Smooth muscle cell (in vitro differentiated cells): ENCODE results near the gene KRT79. TPM values are rescaled to one million over a fixed set of nuclear protein-coding genes. Genes with fewer than 3 reads are reported as not detected.

Experiments used
- DNase-seq: peaks from one replicate; lab custom pipeline; 2025; ENCODE audit not compliant: unreplicated experiment; lab: John Stamatoyannopoulos, UW
- H2AFZ ChIP-seq: fragments of 200-600 bp; sonication (generic); 2 replicates; pipeline ENCODE4 v1.6.0; 2016; ENCODE audit warnings: antibody characterized with exemption, low read depth, mild to moderate bottlenecking
- H3F3A ChIP-seq: fragments of 200-600 bp; sonication (generic); 2 replicates; pipeline ENCODE4 v1.6.0; 2017; ENCODE audit warnings: antibody characterized with exemption, low read depth
- H3K27ac ChIP-seq: fragments of 200-600 bp; sonication (generic); 2 replicates; pipeline ENCODE4 v1.5.1; 2016; ENCODE audit warnings: low read depth, mild to moderate bottlenecking
- H3K27me3 ChIP-seq: fragments of 200-600 bp; sonication (generic); 2 replicates; pipeline ENCODE4 v1.6.1; 2016; ENCODE audit warnings: low read depth, mild to moderate bottlenecking
- H3K36me3 ChIP-seq: fragments of 200-600 bp; sonication (generic); 2 replicates; pipeline ENCODE4 v1.5.1; 2016; ENCODE audit warnings: low read depth
- H3K4me1 ChIP-seq: fragments of 200-600 bp; sonication (generic); 2 replicates; pipeline ENCODE4 v1.5.1; 2016; ENCODE audit warnings: low read depth
- H3K4me2 ChIP-seq: fragments of 200-600 bp; sonication (generic); 2 replicates; pipeline ENCODE4 v1.6.0; 2016; ENCODE audit warnings: mild to moderate bottlenecking
- H3K4me3 ChIP-seq: fragments of 200-600 bp; sonication (generic); 2 replicates; pipeline ENCODE4 v1.5.1; 2016; ENCODE audit warnings: mild to moderate bottlenecking
- H3K79me2 ChIP-seq: fragments of 200-600 bp; sonication (generic); 2 replicates; pipeline ENCODE4 v1.6.0; 2016; ENCODE audit warnings: low read depth, mild to moderate bottlenecking
- H3K9ac ChIP-seq: fragments of 200-600 bp; sonication (generic); 2 replicates; pipeline ENCODE4 v1.6.0; 2016; ENCODE audit warnings: low read depth
- H3K9me3 ChIP-seq: fragments of 200-600 bp; sonication (generic); replicated peaks from 2 replicates; pipeline ENCODE4 v1.5.1; 2016; ENCODE audit warnings: low read depth
- H4K20me1 ChIP-seq: fragments of 200-600 bp; sonication (generic); 2 replicates; pipeline ENCODE4 v1.6.0; 2016; ENCODE audit warnings: low read depth
- WGBS: methylation state at CpG from one replicate; pipeline ENCODE4 v1.1.7; 2016; ENCODE audit warnings: low lambda C conversion rate; 5-methylcytosine and 5-hydroxymethylcytosine counted together
- polyA plus RNA-seq: library from polyadenylated mRNA; unstranded; fragments of >200 nt; fragmentation: Nextera tagmentation; extraction: Ambion mirVana; gene quantifications from 2 replicates; pipeline ENCODE4 v1.2.1, GENCODE V29; 2016
- total RNA-seq: library from RNA; depleted of rRNA; stranded (reverse); fragments of >200 nt; gene quantifications from 2 replicates; pipeline ENCODE4 v1.2.3, GENCODE V29; 2014
- TF ChIP-seq, protein P1 (sequence below): fragments of 200-600 bp; sonication (generic); IDR thresholded peaks from 2 replicates; pipeline ENCODE4 v1.5.1; 2017; ENCODE audit warnings: borderline replicate concordance, mild to moderate bottlenecking, antibody characterized with exemption; ENCODE audit not compliant: insufficient read depth, poor library complexity, severe bottlenecking

KRT79 gene
- total and polyA plus RNA-seq, 2 experiments from 2014 or later: 3.4 to 4.1 TPM

DNA sequence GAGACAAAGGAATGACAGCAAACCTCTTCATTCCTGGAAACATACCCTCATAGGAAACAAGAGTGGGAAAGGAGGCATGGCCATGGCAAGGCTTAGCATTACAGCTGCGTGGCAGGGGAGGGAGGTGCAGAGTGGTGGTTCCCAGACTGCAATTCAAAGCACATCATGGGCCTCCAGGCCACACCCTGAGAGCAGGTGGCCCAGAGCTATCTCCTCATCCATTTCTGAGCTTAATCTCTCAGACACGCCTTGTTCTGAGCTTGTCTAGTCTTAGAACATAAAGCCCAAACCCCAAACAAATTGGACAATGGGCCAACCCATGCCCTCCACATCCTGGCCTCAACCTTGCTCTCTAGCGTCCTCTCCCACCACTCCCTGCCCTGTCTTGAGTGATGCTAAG, 32.3 kb downstream of the KRT79 start:
- H4K20me1 ChIP-seq: no peaks in the 10 kb centered on the region
- DNase-seq: no peak
- WGBS: 85% methylated on average over 3 of the region's 3 CpGs
- H3K79me2 ChIP-seq: no peaks in the 10 kb centered on the region
- no peaks in the 10 kb centered on the region for H3K9me3 ChIP-seq
- no peaks in the 10 kb centered on the region for H3K27me3 ChIP-seq
- no peak overlapping the region for H3K27ac ChIP-seq
- H3K4me3 ChIP-seq: no peak overlapping the region
- no peaks in the 10 kb centered on the region for H3K36me3 ChIP-seq
- H3K4me2 ChIP-seq: no peak overlapping the region
- TF ChIP-seq, protein P1, sequence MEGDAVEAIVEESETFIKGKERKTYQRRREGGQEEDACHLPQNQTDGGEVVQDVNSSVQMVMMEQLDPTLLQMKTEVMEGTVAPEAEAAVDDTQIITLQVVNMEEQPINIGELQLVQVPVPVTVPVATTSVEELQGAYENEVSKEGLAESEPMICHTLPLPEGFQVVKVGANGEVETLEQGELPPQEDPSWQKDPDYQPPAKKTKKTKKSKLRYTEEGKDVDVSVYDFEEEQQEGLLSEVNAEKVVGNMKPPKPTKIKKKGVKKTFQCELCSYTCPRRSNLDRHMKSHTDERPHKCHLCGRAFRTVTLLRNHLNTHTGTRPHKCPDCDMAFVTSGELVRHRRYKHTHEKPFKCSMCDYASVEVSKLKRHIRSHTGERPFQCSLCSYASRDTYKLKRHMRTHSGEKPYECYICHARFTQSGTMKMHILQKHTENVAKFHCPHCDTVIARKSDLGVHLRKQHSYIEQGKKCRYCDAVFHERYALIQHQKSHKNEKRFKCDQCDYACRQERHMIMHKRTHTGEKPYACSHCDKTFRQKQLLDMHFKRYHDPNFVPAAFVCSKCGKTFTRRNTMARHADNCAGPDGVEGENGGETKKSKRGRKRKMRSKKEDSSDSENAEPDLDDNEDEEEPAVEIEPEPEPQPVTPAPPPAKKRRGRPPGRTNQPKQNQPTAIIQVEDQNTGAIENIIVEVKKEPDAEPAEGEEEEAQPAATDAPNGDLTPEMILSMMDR: no peak
- no peaks in the 10 kb centered on the region for H3K4me1 ChIP-seq
- H3K9ac ChIP-seq: no peak overlapping the region
- no peaks in the 10 kb centered on the region for H3F3A ChIP-seq
- no peak overlapping the region for H2AFZ ChIP-seq

DNA sequence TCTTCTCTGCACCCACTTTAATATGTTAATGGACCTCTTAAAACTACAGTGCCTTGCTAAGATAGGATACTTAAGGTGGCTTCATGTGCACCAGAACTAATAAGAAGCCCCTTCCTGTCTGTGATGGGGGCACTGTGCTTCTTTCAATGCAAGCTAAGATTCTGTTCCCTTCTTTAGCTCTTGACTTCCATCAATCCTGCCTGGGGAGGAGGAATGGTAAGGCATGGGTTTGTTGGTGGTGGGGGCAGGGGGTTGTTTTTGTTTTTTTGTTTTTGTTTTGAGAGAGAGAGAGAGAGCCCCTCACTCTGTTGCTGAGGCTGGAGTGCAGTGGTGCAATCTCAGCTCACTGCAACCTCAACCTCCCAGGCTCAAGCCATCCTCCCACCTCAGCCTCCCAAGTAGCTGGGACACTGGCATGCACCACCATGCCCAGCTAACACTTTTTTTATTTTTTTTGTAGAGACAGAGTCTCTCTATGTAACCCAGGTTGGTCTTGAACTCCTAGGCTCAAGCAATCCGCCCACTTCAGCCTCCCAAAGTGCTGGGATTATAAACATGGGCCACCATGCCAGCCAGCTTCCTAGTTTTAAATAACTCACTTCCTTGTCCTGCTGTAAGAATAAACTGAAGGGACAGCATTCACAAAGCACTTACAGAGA, 33.7 kb downstream of the KRT79 start:
- no peak for DNase-seq
- no peak overlapping the region for H2AFZ ChIP-seq
- H3K9ac ChIP-seq: no peak overlapping the region
- H3K27me3 ChIP-seq: no peaks in the 10 kb centered on the region
- H3F3A ChIP-seq: no peaks in the 10 kb centered on the region
- TF ChIP-seq, protein P1: no peak
- no peaks in the 10 kb centered on the region for H3K79me2 ChIP-seq
- no peak overlapping the region for H3K4me3 ChIP-seq
- no peaks in the 10 kb centered on the region for H3K36me3 ChIP-seq
- no peaks in the 10 kb centered on the region for H3K4me1 ChIP-seq
- 85% methylated on average over 1 of the region's 1 CpG for WGBS
- H3K4me2 ChIP-seq: no peak overlapping the region
- H3K9me3 ChIP-seq: no peaks in the 10 kb centered on the region
- no peak overlapping the region for H3K27ac ChIP-seq
- H4K20me1 ChIP-seq: no peaks in the 10 kb centered on the region

DNA sequence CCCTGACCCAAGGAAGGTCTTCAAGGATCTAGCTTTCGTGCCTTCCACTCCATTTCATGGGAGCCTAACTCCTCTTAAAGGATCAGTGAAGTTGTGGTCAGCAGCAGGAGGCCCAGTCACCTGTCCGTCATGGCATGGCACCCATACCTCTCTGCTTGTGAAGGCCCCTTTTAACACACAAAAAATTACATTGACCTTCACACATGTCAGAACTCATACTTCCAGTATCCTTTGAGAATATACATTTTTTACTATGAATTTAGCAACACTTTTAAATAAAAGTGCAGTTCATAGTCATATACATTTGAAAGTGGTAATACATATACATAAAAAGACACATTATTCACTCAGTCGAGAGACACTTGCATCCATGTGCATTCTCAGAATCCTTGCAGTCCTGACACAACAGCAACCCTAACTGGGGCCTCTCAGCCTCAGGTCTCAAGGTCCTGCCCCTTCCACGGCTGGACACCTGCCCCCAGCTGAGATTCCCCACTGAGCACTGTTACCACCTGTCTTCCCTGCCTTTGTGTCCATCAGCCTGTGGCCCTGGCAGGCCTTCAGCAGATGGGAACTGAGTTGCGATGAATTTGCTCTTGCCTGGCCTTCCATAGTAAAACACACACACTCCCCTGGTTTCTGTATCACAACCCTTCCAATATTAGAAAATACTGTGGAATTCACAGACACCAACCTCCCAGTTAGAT, 34.5 kb downstream of the KRT79 start:
- no peaks in the 10 kb centered on the region for H3K36me3 ChIP-seq
- no peak overlapping the region for H3K27ac ChIP-seq
- DNase-seq: no peak
- H3K79me2 ChIP-seq: no peaks in the 10 kb centered on the region
- no peak overlapping the region for H2AFZ ChIP-seq
- no peak overlapping the region for H3K9ac ChIP-seq
- no peak overlapping the region for H3K4me3 ChIP-seq
- H3F3A ChIP-seq: no peaks in the 10 kb centered on the region
- H4K20me1 ChIP-seq: no peaks in the 10 kb centered on the region
- H3K9me3 ChIP-seq: no peaks in the 10 kb centered on the region
- H3K4me1 ChIP-seq: no peaks in the 10 kb centered on the region
- H3K27me3 ChIP-seq: no peaks in the 10 kb centered on the region
- no peak overlapping the region for H3K4me2 ChIP-seq
- 88% methylated on average over 5 of the region's 5 CpGs for WGBS
- TF ChIP-seq, protein P1: no peak
